HG03442 (cell line): ENCODE data around the gene HSP90B1.

Experiments used
- ATAC-seq: cut with Tn5 transposase; IDR thresholded peaks from one replicate; pipeline ENCODE4 v1.9.1; 2021; ENCODE audit warnings: mild to moderate bottlenecking, moderate library complexity; ENCODE audit not compliant: unreplicated experiment

The HSP90B1 gene

DNA sequence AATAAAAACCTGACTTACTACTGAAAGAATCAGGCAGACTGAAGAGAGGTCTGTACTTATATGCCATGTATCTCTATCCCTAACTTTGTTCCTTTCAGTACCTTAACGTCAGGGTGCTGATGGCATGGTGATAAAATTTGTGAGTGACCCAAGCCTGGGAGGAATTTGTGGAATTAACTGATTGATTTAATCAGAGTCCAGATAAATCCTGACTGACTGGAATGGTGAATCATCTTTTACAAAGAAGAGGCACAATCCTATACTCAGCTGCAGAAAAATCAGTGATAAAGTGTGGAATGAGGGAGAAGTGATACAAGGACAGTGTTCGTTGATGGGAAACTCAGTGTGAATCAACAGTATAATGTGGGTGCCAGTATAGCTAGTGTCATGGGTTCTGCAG is 39.2 kb downstream of the HSP90B1 start:
- no peak for ATAC-seq

- no peak for ATAC-seq
These were observed 43.7 kb downstream of the HSP90B1 start for GRCh38 chr12:103973909-103974308.

DNA sequence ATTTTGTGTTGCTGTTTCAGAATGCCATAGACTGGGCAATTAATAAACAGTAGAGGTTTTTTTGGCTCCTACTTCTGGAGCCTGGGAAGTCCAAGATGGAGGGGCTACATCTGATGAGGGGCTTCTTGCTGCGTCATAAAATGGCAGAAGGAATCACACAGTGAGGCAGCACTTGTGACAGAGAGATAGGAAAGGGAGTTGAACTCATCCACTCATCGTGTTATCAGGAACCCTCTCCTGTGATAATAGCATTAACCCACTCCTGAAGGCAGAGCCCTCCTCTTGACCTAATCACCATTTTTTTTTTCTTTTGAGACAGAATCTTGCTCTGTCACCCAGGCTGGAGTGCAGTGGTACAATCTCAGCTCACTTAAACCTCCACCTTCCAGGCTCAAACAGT is 45.2 kb downstream of the HSP90B1 start:
- no peak for ATAC-seq

GRCh38 chr12:103978384-103978982 is 48.3 kb downstream of the HSP90B1 start:
- no peak for ATAC-seq

DNA sequence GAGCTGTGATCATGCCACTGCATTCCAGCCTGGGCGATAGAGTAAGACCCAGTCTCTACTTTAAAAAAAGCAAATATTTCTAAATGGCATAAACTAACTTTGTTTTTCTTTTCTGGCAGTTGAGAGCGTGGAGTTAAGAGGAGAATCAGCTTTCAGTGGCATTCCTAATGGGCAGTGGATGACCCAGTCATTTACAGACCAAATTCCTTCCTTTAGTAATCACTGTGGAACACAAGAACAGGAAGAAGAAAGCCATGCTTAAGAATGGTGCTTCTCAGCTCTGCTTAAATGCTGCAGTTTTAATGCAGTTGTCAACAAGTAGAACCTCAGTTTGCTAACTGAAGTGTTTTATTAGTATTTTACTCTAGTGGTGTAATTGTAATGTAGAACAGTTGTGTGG is 56.6 kb downstream of the HSP90B1 start:
- no peak for ATAC-seq

DNA sequence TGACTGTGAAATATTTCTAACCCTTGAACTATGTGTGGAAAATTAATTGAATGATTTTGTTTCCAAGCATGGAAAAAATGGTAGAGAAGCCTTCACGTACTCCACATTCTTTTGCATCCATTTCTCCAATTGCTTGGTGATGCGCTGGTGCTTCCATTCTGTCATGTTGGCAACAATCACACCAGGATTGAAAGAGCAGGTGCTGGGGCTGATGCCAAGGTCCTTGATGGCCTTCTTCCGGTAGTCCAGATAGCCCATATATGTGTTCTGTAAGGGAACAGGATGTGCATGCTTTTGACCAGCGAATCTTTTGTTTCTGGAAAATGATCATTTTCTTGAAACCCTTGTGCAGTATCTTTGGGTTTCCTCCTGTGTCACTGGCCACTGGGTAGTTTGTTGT is 64.0 kb downstream of the HSP90B1 start:
- no peak for ATAC-seq

DNA sequence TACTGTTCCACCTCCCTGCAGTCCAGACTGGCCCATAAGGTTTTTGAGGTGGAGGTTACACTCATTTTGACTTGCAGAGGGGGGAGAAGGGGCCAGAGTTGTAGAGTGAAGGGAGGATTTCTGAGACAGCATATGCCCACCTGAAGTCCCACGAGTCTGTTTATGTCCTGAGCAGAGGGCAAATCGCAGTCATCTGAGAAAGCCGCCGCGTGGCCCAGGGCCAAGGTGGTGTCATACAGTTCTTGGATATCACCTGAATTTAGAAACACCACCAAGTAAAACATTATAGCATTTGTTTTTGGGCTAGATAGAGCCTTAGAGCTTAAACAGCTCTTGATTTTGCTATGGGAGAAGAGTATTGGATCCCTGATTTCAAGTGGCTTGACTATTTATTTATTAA is 66.4 kb downstream of the HSP90B1 start:
- ATAC-seq: no peak

DNA sequence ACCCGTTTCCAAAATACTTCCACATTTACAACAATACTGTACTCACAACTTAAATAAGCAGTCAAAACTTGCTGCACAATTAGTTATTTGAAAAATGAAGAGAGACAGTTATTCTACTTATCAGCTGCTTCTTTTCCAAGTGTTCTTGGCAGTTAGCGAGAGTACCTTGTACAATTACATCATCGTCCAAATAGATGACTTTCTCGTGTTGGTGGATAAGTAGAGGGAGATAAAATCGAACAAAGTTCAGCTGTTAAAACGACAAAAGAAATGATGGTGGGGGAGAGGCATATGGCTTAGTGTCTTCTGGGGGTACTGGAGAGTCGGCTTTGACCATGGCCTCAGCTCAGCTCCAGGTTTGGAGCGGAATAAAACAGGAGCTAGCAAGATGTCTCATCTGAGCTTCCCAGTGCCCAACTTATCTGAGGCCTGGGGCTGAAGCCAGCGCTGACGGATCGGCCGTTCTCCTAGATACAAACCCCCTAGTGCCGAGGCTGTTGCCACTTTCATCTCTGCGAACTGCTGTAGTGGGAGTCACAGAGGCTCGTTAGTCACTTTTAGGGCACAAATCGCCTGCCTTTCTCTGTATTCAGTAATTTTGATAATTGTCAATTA is 67.2 kb downstream of the HSP90B1 start:
- no peak for ATAC-seq
